ENCODE data around the gene TRIM50.

GRCh38 chr7:73358590-73359275 is 30.9 kb upstream of the TRIM50 start:
- TF ChIP-seq CTCF (conservative IDR thresholded peaks at IDR 0.05 in 1 of 2, IDR thresholded peaks at IDR 0.05 in 1 of 2; ENCODE audit: low read depth in 1 of 2, low read length in 2 of 2) (no peak), EZH2 (IDR thresholded peaks at IDR 0.05; ENCODE audit: low read length, missing control alignments) (no peak)
